GM21576 (cell line): ENCODE results near the gene CUZD1.

ENCODE experiments used
- ATAC-seq: cut with Tn5 transposase; IDR thresholded peaks from one replicate; pipeline ENCODE4 v1.9.1; 2021; ENCODE audit warnings: mild to moderate bottlenecking, moderate library complexity; ENCODE audit not compliant: unreplicated experiment

The CUZD1 gene

DNA sequence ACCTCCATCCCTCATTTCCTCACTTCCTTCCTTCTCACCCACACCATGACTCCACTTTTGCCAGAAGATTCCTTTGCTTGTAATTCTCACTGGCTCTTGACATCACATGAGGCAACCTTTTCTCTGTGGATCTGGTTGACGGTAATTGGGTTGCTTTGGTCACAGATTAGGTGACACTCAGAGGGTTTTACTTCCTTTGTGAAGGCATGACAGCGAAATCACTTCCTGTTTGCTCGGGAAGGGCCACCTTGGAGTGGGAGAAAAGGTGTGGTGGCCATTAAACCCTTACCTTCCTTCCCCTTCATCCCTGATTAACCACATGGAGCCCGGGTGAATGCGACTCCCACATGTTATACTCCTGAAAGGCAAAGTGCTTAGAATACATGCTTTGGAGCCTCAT is 30.2 kb downstream of the CUZD1 start:
- ATAC-seq, result no peak

DNA sequence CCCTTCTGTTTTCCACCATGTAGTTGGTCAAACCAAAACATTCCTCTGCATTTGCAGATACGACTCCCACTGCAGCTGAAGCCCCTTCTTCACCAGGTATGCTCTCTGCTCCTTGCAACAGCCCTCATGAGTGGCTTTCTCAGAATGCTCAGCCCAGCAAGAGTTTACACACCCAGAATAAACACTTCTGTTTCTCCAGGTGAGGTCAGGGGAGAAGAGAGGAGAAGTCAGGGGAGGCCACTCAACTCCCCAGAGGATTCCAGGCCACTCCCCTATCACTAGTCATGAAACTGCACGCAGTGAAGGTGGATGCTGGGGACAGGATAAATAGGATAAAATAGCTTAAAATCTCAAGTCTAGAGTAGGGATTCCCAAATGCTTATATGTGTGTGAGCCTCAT is 31.2 kb downstream of the CUZD1 start:
- no peak for ATAC-seq

DNA sequence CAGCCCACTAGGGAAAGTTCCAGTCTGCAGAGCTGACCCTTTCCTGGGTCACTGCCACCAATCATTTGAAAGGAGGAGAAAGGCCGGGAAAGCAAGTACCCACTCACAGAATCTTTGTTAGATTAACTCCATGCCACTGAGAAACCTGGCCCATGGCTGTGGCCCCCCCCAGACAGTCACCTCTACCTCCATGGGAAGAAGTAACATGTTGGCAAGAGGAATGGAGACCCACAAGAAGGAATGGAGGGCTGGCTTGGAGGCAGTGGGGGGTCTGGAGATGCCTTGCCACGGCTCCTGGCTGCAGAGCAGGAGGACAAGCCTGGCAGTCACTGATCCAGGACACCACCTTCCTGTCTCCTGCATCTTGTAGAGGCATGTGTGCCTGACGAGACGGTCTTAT is 32.9 kb downstream of the CUZD1 start:
- ATAC-seq, result no peak

DNA sequence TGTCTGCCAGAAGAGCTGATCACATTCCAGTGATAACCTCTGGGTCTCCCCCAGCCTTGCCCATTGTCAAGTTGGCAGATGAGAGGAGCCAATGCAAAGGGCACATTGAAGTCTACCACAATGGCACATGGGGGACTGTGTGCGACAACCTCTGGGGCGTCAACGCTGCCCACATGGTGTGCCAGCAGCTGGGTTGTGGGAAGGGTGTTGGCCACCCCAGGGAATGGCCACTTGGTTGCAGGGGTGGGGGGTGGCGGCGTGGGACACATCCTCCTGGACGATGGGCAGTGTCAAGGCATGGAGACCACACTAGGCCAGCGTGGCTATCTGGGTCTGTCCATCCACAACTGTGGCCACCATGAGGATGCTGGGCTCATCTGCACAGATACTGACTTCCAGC is 43.4 kb downstream of the CUZD1 start:
- ATAC-seq, result no peak

DNA sequence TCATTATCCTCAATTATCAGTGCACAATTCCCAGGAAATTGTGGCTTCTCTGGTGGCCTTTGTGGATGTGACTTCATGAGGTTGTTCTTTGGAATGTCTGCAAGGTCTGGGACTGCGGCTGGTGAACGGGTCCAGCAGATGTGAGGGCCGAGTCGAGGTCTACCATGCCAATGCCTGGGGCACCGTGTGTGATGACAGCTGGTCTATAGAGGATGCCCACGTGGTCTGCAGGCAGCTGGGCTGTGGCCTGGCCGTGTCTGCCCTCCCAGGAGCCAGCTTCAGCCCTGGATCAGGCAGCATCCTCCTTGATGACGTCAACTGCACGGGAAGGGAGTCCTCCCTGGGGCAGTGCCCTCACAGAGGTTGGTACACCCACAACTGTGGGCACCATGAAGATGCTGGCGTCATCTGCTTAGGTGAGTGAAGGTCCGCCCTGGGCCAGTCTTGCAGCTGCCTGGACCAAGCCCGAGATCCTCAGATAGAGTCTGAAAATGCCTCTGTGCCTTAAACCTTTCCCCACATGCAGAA is 46.9 kb downstream of the CUZD1 start:
- ATAC-seq, result no peak

DNA sequence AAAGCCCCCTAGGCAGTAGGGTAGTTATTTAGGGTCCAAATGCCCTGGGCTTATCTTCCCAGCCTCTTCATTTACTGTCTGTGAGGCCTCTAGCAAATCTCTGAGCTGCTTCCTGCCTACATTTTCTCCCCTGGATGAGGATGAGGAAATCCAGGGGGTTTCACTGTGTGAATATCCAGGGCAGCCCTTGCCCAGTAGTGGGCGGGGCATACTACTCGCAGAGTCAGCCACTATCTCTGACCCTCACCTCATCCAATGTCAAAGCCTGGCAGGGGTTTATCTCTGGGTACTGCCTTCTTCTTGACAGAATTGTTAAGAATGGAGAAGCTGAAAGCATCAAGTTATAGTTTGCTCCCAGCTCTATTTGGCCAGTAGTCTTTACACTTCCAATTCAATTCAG is 48.9 kb downstream of the CUZD1 start:
- no peak for ATAC-seq

DNA sequence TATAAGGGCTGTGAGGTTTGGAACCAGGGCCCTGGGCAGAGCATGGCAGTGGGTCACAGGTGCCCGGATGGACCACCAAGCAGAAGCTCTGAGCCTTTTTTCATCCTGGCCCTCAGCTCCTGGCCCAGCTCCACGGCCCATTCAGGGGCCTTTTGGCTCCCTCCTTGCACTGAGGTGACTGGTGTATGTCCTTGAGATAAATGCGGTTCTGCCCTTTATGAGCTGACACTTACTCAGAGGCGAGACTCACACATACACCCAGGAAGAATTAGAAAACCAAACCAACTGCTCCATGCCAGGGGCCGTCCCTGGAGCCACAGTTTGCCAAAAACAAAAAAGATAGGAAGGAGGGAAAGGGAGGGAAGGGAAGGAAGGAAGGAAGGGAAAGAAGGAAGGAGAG is 49.7 kb downstream of the CUZD1 start:
- no peak for ATAC-seq

DNA sequence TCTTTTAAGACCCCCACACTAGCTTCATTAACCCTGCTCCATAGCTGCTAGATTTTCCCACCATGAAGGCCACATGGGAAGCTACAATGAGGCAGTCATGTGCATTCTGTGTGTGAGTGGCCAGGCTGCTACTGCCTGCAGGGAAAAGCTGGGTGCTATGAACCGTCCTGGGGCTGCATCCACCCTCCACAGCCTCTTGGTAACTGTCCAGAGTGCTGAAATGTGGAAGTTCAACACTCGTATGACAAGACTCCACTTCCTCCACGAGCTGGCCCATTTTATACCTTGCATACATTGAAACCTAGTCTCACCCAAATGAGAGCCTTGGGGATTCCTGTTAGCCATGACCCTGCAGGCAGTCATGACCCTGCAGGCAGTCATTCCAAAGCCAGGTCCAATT is 59.4 kb downstream of the CUZD1 start:
- no peak for ATAC-seq

DNA sequence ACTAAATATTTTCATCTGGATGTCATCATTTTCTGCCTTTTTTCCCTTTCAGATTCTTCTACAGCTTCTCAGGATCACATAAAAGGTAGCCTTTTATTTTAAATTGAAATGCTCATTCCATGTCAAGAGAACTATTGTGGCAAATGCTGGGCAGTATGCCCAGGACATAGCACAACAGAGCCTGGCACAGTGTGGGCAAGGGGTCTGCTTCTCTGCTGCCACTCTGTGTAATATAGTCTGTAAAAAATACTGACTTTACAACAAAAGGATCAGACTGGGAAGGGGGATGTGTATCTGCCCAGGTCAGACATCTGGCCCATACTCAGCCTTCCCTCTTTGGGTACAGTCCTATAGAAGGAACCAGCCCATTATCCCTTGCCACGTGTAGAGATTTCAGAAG is 62.7 kb downstream of the CUZD1 start:
- no peak for ATAC-seq
